ENCODE measurements around the gene NBEA.

GRCh38 chr13:34931572-34931971, 10.5 kb upstream of the NBEA start:
- TF ChIP-seq POLR2A (IDR thresholded peaks at IDR 0.05; ENCODE audit: low read length) (no peak), RFX5 (IDR thresholded peaks at IDR 0.05) (no peak), NR3C1 (IDR thresholded peaks at IDR 0.05) (no peak)

Data from A549 (cell line).